Upper lobe of left lung (tissue), 4 donors: Measurements from ENCODE around the gene CRHR2.

Experiments
- EP300 ChIP-seq, 4 donors: sonication (generic); formaldehyde crosslinking; IDR thresholded peaks; one replicate each; pipeline ENCODE4 v1.5.1; 2017; ENCODE audit warnings: antibody characterized with exemption in 4 of 4, control low read depth in 2 of 4
- POLR2A ChIP-seq, 4 donors: fragments of 450-650 bp; IDR thresholded peaks; one replicate each; pipeline ENCODE4 v1.5.1; 2016 to 2017; ENCODE audit warnings: antibody characterized with exemption in 4 of 4, mild to moderate bottlenecking in 2 of 4
- POLR2AphosphoS5 ChIP-seq, 2 donors: sonication (generic); formaldehyde crosslinking; IDR thresholded peaks; one replicate each; pipeline ENCODE4 v1.5.1; 2017; ENCODE audit warnings: antibody characterized with exemption in 2 of 2
- TF ChIP-seq, protein P1 (sequence below), 6 experiments: fragments of 450-650 bp in 4 of 6; fragments of 200-600 bp in 2 of 6; sonication (generic) in 2 of 6; IDR thresholded peaks; one replicate each; pipeline ENCODE4 v1.5.1; 2016 to 2019; ENCODE audit warnings: antibody characterized with exemption in 6 of 6

- TF ChIP-seq POLR2A (IDR thresholded peaks at IDR 0.05) (no peak), POLR2AphosphoS5 (IDR thresholded peaks at IDR 0.05) (no peak), EP300 (IDR thresholded peaks at IDR 0.05) (no peak)
- TF ChIP-seq, protein P1, sequence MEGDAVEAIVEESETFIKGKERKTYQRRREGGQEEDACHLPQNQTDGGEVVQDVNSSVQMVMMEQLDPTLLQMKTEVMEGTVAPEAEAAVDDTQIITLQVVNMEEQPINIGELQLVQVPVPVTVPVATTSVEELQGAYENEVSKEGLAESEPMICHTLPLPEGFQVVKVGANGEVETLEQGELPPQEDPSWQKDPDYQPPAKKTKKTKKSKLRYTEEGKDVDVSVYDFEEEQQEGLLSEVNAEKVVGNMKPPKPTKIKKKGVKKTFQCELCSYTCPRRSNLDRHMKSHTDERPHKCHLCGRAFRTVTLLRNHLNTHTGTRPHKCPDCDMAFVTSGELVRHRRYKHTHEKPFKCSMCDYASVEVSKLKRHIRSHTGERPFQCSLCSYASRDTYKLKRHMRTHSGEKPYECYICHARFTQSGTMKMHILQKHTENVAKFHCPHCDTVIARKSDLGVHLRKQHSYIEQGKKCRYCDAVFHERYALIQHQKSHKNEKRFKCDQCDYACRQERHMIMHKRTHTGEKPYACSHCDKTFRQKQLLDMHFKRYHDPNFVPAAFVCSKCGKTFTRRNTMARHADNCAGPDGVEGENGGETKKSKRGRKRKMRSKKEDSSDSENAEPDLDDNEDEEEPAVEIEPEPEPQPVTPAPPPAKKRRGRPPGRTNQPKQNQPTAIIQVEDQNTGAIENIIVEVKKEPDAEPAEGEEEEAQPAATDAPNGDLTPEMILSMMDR (IDR thresholded peaks at IDR 0.05): no peak
These were observed 32.4 kb downstream of the CRHR2 start for GRCh38 chr7:30649717-30650420.
